ENCODE data around the gene SLC22A7. TPM values are rescaled to one million over a fixed set of nuclear protein-coding genes. Genes with fewer than 3 reads are reported as not detected.

Gene SLC22A7
- polyA plus RNA-seq, 1 experiment = not detected

- Histone ChIP-seq H3K27me3 (ENCODE audit: control insufficient read depth, insufficient read depth, low read length) (peaks cover 10% of the 10 kb centered on the region), H3K36me3 (ENCODE audit: control insufficient read depth, insufficient read depth, low read length) (no peaks in the 10 kb centered on the region), H3K4me3 (ENCODE audit: low read depth, low read length) (no peak overlapping the region)
- POLR2A ChIA-PET = no interaction called here
- TF ChIP-seq CTCF (IDR thresholded peaks at IDR 0.05; ENCODE audit: insufficient read depth, low read depth, low read length) = no peak
- CTCF ChIA-PET = interaction anchor here (0.8 to 5.6 kb wide), 14 partner anchors 9 to 254 kb away, joined by 3 to 51 read pairs (median 4); partner anchors contain the start of genes DNPH1, LRRC73, POLR1C and YIPF3
- no peak for DNase-seq (ENCODE audit: low read depth)
Observed at GRCh38 chr6:43262780-43263313, 35.2 kb upstream of the SLC22A7 start.

GRCh38 chr6:43263314-43264178 is 34.5 kb upstream of the SLC22A7 start:
- peaks cover 16% of the 10 kb centered on the region for H3K27me3 ChIP-seq (ENCODE audit: control insufficient read depth, insufficient read depth, low read length)
- no peak for DNase-seq (ENCODE audit: low read depth)
- TF ChIP-seq CTCF (IDR thresholded peaks at IDR 0.05; ENCODE audit: insufficient read depth, low read depth, low read length) = peak; percentile 88
- ChIA-PET CTCF (interaction anchor here (0.6 to 5.6 kb wide), 19 partner anchors 11 to 274 kb away, joined by 3 to 51 read pairs (median 3); partner anchors contain the start of genes DNPH1, LRRC73, POLR1C and YIPF3), POLR2A (no interaction called here)
- no peaks in the 10 kb centered on the region for H3K36me3 ChIP-seq (ENCODE audit: control insufficient read depth, insufficient read depth, low read length)
- no peak overlapping the region for H3K4me3 ChIP-seq (ENCODE audit: low read depth, low read length)

GRCh38 chr6:43264599-43265145 is 33.4 kb upstream of the SLC22A7 start:
- ChIA-PET POLR2A (no interaction called here), CTCF (interaction anchor here (0.6 to 5.6 kb wide), 10 partner anchors 12 to 242 kb away, joined by 3 to 51 read pairs (median 3); no protein-coding TSS in a partner anchor)
- H3K36me3 ChIP-seq (ENCODE audit: control insufficient read depth, insufficient read depth, low read length) = no peaks in the 10 kb centered on the region
- TF ChIP-seq CTCF (IDR thresholded peaks at IDR 0.05; ENCODE audit: insufficient read depth, low read depth, low read length) = no peak
- H3K27me3 ChIP-seq (ENCODE audit: control insufficient read depth, insufficient read depth, low read length) = peaks cover 22% of the 10 kb centered on the region
- no peak for DNase-seq (ENCODE audit: low read depth)
- no peak overlapping the region for H3K4me3 ChIP-seq (ENCODE audit: low read depth, low read length)

- no peak for DNase-seq (ENCODE audit: low read depth)
- peaks cover 22% of the 10 kb centered on the region for H3K27me3 ChIP-seq (ENCODE audit: control insufficient read depth, insufficient read depth, low read length)
- H3K4me3 ChIP-seq (ENCODE audit: low read depth, low read length) = no peak overlapping the region
- no peak for TF ChIP-seq CTCF (IDR thresholded peaks at IDR 0.05; ENCODE audit: insufficient read depth, low read depth, low read length)
- no peaks in the 10 kb centered on the region for H3K36me3 ChIP-seq (ENCODE audit: control insufficient read depth, insufficient read depth, low read length)
- POLR2A ChIA-PET = no interaction called here
- CTCF ChIA-PET = interaction anchor here (1.2 to 5.6 kb wide), 3 partner anchors 72 to 242 kb away, joined by 3 to 51 read pairs (median 41); no protein-coding TSS in a partner anchor
Observed at GRCh38 chr6:43265564-43265963, 32.5 kb upstream of the SLC22A7 start.

Measured in BJ (cell line).